Measurements from ENCODE around the gene DYSF.

The DYSF gene

DNA sequence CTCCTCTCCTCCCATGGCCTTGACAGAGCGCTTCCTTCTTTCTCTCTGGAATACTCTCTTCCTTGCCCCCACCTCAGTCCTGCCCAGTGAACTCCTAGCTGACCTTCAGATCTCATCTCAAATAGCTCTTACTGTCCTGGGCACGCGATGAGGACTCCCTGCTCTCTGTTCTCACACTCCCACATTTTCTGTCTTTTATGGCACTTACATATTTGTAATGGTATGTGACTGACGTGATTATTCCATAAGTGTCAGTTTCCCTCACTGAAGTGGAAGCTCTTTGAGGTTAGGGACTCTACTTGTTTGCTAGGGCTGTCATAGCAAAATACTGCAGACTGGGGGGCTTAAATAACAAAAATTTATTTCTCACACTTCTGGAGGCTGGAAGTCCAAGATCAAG is 1.7 kb upstream of the DYSF start:
- in situ Hi-C loops (cut with MboI; ENCODE audit: low pct_unique_long_range_greater_than_20kb, low sequenced_read_pairs, unreplicated experiment), result no loop called here
- DNase-seq (ENCODE audit: low spot score), result no peak
- TF ChIP-seq, protein P1, sequence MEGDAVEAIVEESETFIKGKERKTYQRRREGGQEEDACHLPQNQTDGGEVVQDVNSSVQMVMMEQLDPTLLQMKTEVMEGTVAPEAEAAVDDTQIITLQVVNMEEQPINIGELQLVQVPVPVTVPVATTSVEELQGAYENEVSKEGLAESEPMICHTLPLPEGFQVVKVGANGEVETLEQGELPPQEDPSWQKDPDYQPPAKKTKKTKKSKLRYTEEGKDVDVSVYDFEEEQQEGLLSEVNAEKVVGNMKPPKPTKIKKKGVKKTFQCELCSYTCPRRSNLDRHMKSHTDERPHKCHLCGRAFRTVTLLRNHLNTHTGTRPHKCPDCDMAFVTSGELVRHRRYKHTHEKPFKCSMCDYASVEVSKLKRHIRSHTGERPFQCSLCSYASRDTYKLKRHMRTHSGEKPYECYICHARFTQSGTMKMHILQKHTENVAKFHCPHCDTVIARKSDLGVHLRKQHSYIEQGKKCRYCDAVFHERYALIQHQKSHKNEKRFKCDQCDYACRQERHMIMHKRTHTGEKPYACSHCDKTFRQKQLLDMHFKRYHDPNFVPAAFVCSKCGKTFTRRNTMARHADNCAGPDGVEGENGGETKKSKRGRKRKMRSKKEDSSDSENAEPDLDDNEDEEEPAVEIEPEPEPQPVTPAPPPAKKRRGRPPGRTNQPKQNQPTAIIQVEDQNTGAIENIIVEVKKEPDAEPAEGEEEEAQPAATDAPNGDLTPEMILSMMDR (IDR thresholded peaks at IDR 0.05; ENCODE audit: extremely low read depth, insufficient read depth, missing control alignments), result no peak

DNA sequence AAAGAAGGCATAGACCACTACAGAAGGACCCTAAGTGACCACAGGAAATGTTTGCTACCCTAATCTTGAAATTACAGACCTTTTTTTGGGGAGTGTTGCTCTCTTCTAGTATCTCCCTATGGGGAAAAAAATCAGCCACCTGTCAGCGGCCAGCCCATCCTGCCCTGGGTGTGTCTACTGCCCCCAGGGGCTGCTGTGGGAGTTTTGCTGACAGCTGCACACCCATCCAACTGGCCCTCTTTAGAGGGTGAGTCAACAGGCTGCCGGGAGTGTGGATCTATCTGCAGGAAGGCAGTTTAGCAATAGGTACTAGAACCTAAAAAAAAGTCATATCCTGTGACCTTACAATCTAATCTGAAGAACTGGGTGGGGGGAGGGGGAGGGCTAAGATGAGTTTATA is 796 bp upstream of the DYSF start:
- TF ChIP-seq, protein P1 (IDR thresholded peaks at IDR 0.05; ENCODE audit: extremely low read depth, insufficient read depth, missing control alignments), result no peak
- in situ Hi-C loops (cut with MboI; ENCODE audit: low pct_unique_long_range_greater_than_20kb, low sequenced_read_pairs, unreplicated experiment), result no loop called here
- no peak for DNase-seq (ENCODE audit: low spot score)

DNA sequence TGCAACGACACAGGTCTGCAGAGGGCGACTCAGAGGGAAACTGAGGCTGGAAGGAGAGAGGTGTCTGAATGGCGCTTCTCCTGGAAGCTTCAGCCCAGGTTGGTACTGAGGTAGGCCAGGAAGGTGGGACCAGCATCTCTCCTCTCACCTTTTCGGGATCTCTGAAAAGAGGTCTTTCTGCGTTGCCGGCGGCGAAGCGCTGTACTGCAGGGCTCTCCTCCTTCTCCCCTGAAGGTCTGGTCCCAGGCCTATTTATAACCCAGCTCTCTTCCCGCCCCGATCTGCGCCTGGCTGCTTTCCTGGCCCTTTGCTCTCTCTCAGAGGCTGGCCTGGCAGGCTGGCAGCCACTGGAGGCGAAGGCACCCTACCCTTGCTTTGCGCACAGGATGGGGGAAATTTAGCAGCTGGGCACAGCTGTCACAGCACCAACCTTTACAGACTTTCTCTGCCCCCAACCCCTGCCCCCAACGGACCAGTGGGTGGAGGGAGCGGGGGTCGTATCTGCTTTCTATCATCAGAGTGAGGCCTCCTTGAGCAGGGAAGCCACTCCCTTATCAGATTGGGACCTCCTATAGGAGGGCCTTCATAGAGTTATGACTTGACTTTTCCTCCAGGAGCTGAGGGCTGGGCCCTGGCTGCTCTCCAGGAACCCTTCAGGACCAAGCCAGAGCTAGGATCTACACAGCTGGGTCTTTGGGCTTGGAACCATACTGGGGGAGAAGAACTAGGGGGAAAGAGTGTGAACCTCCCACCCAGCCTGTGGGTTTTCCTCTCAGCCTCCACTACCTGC is 1.1 kb downstream of the DYSF start:
- TF ChIP-seq, protein P1 (IDR thresholded peaks at IDR 0.05; ENCODE audit: extremely low read depth, insufficient read depth, missing control alignments), result no peak
- in situ Hi-C loops (cut with MboI; ENCODE audit: low pct_unique_long_range_greater_than_20kb, low sequenced_read_pairs, unreplicated experiment), result no loop called here
- no peak for DNase-seq (ENCODE audit: low spot score)

DNA sequence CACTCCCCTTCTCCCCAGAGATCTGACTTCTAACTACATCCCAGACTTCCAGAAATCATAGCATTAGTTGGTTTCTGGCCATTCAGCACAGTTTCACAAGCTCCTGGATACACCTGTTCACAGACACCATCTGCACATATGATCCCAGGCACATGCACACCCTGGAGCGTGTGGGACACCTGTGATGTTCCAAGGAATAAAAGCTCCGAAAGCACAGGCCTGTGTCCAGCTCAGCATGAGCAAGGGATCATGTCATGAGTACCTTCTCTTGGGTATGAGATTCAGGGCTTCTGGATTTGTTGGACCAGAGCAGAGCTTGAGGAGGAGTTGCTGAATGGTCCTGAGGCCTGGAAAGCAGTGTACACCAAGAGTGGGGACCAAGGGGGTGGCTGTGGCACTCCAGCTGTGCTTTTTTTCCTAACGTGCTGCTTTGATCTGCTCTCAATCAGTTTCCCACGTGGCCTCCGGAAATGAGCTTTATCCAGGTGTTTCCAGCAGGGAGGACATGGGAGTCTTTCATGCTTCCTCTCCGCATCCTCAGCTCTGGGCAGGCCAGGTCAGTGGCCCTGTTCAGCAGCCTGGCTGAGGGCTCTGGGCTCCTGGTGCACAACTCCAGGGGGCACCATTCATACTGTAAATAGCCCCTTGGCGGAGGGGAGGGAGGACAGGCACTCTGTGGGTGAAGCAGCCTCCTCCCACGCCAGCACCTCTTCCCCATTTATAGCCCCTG is 1.8 kb downstream of the DYSF start:
- in situ Hi-C loops (cut with MboI; ENCODE audit: low pct_unique_long_range_greater_than_20kb, low sequenced_read_pairs, unreplicated experiment), result no loop called here
- TF ChIP-seq, protein P1 (IDR thresholded peaks at IDR 0.05; ENCODE audit: extremely low read depth, insufficient read depth, missing control alignments), result no peak
- DNase-seq (ENCODE audit: low spot score), result no peak

DNA sequence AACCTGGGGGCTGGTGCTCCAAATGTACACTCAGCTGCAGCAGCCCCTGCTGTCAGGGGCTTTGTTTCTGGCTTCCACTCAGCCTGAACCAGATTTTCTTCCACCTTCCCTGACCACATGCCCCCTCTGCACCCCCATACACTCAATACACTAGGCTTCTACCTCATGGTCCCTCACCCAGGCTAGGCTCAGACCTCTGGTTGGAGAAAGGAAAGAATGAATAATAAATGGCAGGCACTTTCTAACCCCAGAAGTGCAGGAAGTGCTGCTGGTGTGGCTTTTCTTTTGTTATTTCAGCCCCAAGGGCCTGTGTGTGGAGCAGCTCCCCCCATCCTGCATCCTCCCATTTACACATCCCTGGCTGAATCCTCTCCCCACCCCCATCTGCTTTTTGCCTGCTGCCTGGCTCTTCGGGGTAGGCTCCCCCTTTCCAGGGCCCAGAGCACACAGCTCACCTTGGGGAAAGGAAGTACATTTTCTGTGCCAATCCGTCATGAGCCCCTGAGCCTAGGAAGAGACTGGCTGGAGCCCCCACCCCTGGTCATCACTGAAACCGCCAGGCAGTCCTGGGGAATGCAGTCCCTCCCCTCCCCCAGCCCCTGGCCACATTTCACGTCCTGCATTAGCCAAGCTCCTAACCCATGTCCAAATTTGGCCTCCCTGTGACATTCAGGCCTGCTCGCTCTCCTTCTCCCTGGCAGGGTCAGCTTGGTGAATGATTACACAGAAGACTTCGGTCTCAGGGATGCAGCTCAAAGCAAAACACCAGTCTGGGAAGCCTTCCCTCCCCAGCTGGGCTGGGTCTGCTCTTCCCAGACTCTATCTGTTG is 2.6 kb downstream of the DYSF start:
- DNase-seq (ENCODE audit: low spot score), result no peak
- in situ Hi-C loops (cut with MboI; ENCODE audit: low pct_unique_long_range_greater_than_20kb, low sequenced_read_pairs, unreplicated experiment), result no loop called here
- TF ChIP-seq, protein P1 (IDR thresholded peaks at IDR 0.05; ENCODE audit: extremely low read depth, insufficient read depth, missing control alignments), result no peak

DNA sequence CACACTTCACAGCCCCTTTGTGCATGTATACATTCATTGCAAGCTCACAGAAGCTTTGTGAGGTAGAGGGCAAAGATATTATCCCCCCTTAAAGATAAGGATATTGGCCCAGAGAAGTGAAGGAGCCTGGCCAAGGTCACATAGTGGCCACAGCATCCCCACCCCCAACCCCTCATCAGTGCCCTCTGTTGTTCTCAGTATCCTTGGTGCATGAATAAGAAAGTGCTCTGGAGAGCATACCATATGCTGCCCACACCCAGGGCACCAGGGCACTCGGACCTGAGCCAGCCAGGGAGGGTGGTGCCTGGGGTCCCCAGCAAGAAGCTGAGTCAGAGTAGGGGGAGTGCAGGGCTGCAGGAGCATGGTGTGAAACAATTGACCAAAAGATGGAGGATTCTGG is 3.3 kb downstream of the DYSF start:
- in situ Hi-C loops (cut with MboI; ENCODE audit: low pct_unique_long_range_greater_than_20kb, low sequenced_read_pairs, unreplicated experiment), result no loop called here
- TF ChIP-seq, protein P1 (IDR thresholded peaks at IDR 0.05; ENCODE audit: extremely low read depth, insufficient read depth, missing control alignments), result no peak
- no peak for DNase-seq (ENCODE audit: low spot score)

Data from GM13977 (cell line).